ENCODE measurements around the gene NUP50.

Gene NUP50

DNA sequence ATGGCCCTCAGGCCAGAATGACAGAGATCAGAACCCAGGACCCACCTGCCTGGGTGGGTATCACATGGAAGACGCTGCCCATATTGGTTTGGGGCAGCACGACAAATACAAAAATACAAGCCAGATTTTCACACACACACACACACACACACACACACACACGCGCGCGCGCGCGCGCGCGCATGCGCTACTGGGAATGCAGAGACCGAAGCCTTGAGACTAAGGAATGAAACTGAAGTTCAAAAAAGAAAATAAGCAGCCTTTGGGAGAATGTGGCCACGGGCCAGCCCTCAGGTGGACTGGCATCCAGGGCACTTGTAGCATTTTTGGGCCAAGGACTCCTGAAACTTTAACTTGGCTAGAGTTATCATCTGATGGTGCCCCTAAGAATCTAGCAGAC is 21.3 kb upstream of the NUP50 start (continued):
- TF ChIP-seq, protein P1, sequence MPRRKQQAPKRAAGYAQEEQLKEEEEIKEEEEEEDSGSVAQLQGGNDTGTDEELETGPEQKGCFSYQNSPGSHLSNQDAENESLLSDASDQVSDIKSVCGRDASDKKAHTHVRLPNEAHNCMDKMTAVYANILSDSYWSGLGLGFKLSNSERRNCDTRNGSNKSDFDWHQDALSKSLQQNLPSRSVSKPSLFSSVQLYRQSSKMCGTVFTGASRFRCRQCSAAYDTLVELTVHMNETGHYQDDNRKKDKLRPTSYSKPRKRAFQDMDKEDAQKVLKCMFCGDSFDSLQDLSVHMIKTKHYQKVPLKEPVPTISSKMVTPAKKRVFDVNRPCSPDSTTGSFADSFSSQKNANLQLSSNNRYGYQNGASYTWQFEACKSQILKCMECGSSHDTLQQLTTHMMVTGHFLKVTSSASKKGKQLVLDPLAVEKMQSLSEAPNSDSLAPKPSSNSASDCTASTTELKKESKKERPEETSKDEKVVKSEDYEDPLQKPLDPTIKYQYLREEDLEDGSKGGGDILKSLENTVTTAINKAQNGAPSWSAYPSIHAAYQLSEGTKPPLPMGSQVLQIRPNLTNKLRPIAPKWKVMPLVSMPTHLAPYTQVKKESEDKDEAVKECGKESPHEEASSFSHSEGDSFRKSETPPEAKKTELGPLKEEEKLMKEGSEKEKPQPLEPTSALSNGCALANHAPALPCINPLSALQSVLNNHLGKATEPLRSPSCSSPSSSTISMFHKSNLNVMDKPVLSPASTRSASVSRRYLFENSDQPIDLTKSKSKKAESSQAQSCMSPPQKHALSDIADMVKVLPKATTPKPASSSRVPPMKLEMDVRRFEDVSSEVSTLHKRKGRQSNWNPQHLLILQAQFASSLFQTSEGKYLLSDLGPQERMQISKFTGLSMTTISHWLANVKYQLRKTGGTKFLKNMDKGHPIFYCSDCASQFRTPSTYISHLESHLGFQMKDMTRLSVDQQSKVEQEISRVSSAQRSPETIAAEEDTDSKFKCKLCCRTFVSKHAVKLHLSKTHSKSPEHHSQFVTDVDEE (CRISPR knock-in tag; IDR thresholded peaks at IDR 0.05), result no peak
- no peak for TF ChIP-seq GLIS3 (CRISPR knock-in tag; IDR thresholded peaks at IDR 0.05)
- no peak for TF ChIP-seq ISL1 (CRISPR knock-in tag; IDR thresholded peaks at IDR 0.05)
- TF ChIP-seq SNAI2 (CRISPR knock-in tag; IDR thresholded peaks at IDR 0.05), result no peak
- TF ChIP-seq ZNF565 (CRISPR knock-in tag; conservative IDR thresholded peaks at IDR 0.05; ENCODE audit: low read depth), result no peak
- TF ChIP-seq ESRRG (CRISPR knock-in tag; IDR thresholded peaks at IDR 0.05), result no peak
- no peak for TF ChIP-seq ZC3H10 (CRISPR knock-in tag; IDR thresholded peaks at IDR 0.05)
- TF ChIP-seq ZFP3 (CRISPR knock-in tag; IDR thresholded peaks at IDR 0.05), result no peak
- no peak for TF ChIP-seq BACH2 (CRISPR knock-in tag; IDR thresholded peaks at IDR 0.05; ENCODE audit: borderline replicate concordance)
- no peak for TF ChIP-seq ZNF8 (CRISPR knock-in tag; IDR thresholded peaks at IDR 0.05)

DNA sequence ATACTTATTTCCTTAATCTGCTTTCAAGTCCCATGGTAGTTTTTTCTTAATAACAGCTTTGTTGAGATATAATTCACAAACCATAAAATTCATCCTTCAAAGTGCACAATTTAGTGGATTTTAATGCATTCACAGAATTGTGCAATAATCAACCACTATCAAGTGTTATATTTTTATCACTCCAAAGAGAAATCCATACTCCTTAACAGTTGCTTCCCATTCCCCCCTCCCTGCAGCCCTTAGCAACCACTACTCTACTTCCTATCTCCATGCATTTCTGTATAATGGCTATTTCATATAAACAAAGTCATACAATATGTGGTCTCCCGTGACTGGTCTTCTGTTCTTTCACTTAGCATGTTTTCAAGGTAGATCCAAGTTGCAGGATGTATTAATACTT is 18.8 kb upstream of the NUP50 start:
- ATAC-seq, result no peak
- TF ChIP-seq SNAI2 (CRISPR knock-in tag; IDR thresholded peaks at IDR 0.05), result no peak
- TF ChIP-seq ISL1 (CRISPR knock-in tag; IDR thresholded peaks at IDR 0.05), result no peak
- no peak for TF ChIP-seq ZNF8 (CRISPR knock-in tag; IDR thresholded peaks at IDR 0.05)
- no peak for TF ChIP-seq ZFP30 (CRISPR knock-in tag; IDR thresholded peaks at IDR 0.05)

DNA sequence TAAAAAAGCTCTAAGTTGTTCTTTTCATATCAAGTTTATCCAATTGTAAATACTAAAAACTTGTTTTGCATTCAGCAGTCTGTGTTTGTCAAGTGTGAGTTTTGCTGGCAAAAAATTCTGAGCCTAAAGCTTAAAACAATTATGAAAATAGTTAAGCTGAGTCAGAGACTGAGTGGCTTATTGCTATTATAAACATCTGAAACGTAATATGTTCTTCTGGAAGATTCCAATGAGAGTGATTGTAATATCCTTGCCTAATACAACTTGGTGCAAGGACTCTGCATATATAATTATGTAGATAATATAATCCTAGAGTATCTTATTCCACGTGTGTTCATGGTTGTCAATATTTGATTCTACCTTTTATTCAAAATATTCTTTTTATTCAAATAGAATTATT is 14.1 kb upstream of the NUP50 start:
- TF ChIP-seq OSR1 (CRISPR knock-in tag; IDR thresholded peaks at IDR 0.05), result no peak
- no peak for TF ChIP-seq GLIS3 (CRISPR knock-in tag; IDR thresholded peaks at IDR 0.05)
- TF ChIP-seq, protein P2, sequence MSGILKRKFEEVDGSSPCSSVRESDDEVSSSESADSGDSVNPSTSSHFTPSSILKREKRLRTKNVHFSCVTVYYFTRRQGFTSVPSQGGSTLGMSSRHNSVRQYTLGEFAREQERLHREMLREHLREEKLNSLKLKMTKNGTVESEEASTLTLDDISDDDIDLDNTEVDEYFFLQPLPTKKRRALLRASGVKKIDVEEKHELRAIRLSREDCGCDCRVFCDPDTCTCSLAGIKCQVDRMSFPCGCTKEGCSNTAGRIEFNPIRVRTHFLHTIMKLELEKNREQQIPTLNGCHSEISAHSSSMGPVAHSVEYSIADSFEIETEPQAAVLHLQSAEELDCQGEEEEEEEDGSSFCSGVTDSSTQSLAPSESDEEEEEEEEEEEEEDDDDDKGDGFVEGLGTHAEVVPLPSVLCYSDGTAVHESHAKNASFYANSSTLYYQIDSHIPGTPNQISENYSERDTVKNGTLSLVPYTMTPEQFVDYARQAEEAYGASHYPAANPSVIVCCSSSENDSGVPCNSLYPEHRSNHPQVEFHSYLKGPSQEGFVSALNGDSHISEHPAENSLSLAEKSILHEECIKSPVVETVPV (CRISPR knock-in tag; IDR thresholded peaks at IDR 0.05), result no peak
- TF ChIP-seq ISL1 (CRISPR knock-in tag; IDR thresholded peaks at IDR 0.05), result no peak
- TF ChIP-seq BACH2 (CRISPR knock-in tag; IDR thresholded peaks at IDR 0.05; ENCODE audit: borderline replicate concordance), result no peak
- TF ChIP-seq RARB (CRISPR knock-in tag; IDR thresholded peaks at IDR 0.05), result no peak
- no peak for TF ChIP-seq PPARA (CRISPR knock-in tag; IDR thresholded peaks at IDR 0.05; ENCODE audit: borderline replicate concordance)
- TF ChIP-seq, protein P1 (CRISPR knock-in tag; IDR thresholded peaks at IDR 0.05), result no peak
- TF ChIP-seq ZNF70 (CRISPR knock-in tag; IDR thresholded peaks at IDR 0.05), result no peak
- TF ChIP-seq ZNF565 (CRISPR knock-in tag; conservative IDR thresholded peaks at IDR 0.05; ENCODE audit: low read depth), result no peak
- no peak for TF ChIP-seq ZNF8 (CRISPR knock-in tag; IDR thresholded peaks at IDR 0.05)
- no peak for TF ChIP-seq CSDC2 (CRISPR knock-in tag; IDR thresholded peaks at IDR 0.05)
- ATAC-seq, result no peak

DNA sequence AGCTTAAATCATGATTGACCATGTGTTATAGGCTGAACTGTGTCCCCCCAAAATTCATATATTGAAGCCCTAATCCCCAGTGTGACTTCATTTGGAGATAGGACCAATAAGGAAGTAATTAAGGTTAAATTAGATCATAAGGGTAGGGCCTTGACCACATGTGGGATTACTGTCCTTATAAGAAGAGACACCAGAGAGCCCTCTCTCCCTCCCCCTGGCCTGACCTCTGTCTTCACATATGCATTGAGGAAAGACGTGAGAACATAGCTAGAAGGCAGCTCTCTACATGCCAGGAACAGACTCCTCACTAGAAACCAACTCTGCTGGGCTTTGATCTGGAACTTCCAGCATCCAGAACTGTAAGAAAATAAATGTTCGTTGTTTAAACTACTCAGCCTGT is 13.6 kb upstream of the NUP50 start:
- no peak for ATAC-seq
- TF ChIP-seq, protein P2 (CRISPR knock-in tag; IDR thresholded peaks at IDR 0.05), result no peak

DNA sequence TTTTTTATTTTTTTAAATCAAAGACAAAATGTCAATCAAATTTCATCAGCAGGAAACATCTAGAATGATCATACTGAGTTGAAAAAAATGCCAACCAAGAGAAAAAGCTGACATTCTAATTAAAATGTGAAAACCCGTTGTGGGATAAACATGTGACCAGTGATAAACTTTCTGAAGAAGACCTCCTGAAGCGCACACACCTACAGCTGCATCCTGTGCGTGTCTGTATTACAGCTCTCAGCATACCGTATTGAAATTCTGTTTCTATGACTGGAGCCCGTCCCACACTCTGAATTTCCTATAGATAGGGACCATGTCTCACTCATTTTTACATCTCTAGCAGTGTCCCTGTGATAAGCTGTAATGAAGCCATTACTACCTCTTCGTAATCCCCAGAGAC is 12.2 kb upstream of the NUP50 start:
- TF ChIP-seq OSR1 (CRISPR knock-in tag; IDR thresholded peaks at IDR 0.05) (no peak), ESRRG (CRISPR knock-in tag; IDR thresholded peaks at IDR 0.05) (no peak), ARNTL (CRISPR knock-in tag; IDR thresholded peaks at IDR 0.05; ENCODE audit: borderline replicate concordance, low read depth) (no peak), ZNF8 (CRISPR knock-in tag; IDR thresholded peaks at IDR 0.05) (no peak)

More for the DNA sequence above, 12.2 kb upstream of the NUP50 start:
- ATAC-seq, result no peak
